Upper lobe of right lung (tissue), 1 donor: Measurements from ENCODE around the gene CARS1. TPM values are rescaled to one million over a fixed set of nuclear protein-coding genes. Genes with fewer than 3 reads are reported as not detected.
A peak's percentile ranks its signal among the peaks of the same experiment; 100 is the strongest.

Experiments
- ATAC-seq: fragments of 200-7000 bp; cut with Tn5 transposase; one replicate; pipeline ENCODE4 v1.9.1; 2020; ENCODE audit warnings: mild to moderate bottlenecking, moderate library complexity
- DNase-seq: peaks from one replicate; pipeline ENCODE4 v3.0.0-alpha.2; 2020
- H3K27ac ChIP-seq: fragments of 200-600 bp; one replicate; pipeline ENCODE4 v1.8.0; 2022
- H3K27me3 ChIP-seq: fragments of 200-600 bp; one replicate; pipeline ENCODE4 v1.8.0; 2022; ENCODE audit warnings: mild to moderate bottlenecking
- H3K36me3 ChIP-seq: fragments of 200-600 bp; one replicate; pipeline ENCODE4 v1.8.0; 2022
- H3K4me1 ChIP-seq: fragments of 200-600 bp; one replicate; pipeline ENCODE4 v1.8.0; 2022
- H3K4me3 ChIP-seq: fragments of 200-600 bp; one replicate; pipeline ENCODE4 v1.8.0; 2022; ENCODE audit warnings: mild to moderate bottlenecking
- H3K9me3 ChIP-seq: fragments of 200-600 bp; one replicate; pipeline ENCODE4 v1.8.0; 2022
- intact Hi-C: fragments of 100-400 bp; cut with DNase I; formaldehyde crosslinking; loops from one replicate; pipeline ENCODE4 v1.11.0; 2022
- total RNA-seq: library from RNA; stranded (reverse); fragmentation: NEBNext Ultra II Directional; extraction: Animal tissue kit (Norgen Biotek cat#: 25700); gene quantifications from one replicate; pipeline ENCODE4 v1.2.1, GENCODE V29; 2021
- TF ChIP-seq, protein P1 (sequence below): fragments of 200-600 bp; IDR thresholded peaks from one replicate; pipeline ENCODE4 v1.8.0; 2022; ENCODE audit warnings: antibody characterized with exemption
- donor health status: DM: no; HTN: yes; CAD: no; lungs with severe emphysema.

CARS1 gene
- total RNA-seq, 1 donor from 2014 or later = 34.6 TPM

DNA sequence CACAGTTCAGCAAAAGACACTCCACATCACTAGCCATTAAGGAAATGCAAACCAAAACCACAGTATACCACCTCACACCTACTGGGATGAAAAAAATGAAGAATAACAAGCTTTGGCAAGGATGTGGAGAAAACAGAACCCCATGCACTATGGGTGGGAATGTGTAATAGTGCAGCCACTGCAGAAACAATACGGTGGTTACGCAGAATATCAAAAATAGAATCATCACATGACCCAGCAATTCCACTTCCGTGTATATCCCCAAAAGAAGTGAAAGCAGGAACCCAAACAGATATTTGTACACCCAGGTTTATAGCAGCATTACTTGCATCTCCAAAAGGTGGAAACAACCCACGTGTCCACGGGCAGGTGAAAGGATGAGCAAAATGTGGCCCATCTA is 20.8 kb downstream of the CARS1 start:
- intact Hi-C loops = no loop called here
- Histone ChIP-seq H3K9me3 (no peaks in the 10 kb centered on the region), H3K27me3 (no peaks in the 10 kb centered on the region), H3K4me3 (no peak overlapping the region), H3K27ac (no peak overlapping the region), H3K4me1 (peaks cover 9% of the 10 kb centered on the region), H3K36me3 (peaks cover 84% of the 10 kb centered on the region)
- ATAC-seq (peak; percentile 72), DNase-seq (no peak)
- TF ChIP-seq, protein P1, sequence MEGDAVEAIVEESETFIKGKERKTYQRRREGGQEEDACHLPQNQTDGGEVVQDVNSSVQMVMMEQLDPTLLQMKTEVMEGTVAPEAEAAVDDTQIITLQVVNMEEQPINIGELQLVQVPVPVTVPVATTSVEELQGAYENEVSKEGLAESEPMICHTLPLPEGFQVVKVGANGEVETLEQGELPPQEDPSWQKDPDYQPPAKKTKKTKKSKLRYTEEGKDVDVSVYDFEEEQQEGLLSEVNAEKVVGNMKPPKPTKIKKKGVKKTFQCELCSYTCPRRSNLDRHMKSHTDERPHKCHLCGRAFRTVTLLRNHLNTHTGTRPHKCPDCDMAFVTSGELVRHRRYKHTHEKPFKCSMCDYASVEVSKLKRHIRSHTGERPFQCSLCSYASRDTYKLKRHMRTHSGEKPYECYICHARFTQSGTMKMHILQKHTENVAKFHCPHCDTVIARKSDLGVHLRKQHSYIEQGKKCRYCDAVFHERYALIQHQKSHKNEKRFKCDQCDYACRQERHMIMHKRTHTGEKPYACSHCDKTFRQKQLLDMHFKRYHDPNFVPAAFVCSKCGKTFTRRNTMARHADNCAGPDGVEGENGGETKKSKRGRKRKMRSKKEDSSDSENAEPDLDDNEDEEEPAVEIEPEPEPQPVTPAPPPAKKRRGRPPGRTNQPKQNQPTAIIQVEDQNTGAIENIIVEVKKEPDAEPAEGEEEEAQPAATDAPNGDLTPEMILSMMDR = no peak

DNA sequence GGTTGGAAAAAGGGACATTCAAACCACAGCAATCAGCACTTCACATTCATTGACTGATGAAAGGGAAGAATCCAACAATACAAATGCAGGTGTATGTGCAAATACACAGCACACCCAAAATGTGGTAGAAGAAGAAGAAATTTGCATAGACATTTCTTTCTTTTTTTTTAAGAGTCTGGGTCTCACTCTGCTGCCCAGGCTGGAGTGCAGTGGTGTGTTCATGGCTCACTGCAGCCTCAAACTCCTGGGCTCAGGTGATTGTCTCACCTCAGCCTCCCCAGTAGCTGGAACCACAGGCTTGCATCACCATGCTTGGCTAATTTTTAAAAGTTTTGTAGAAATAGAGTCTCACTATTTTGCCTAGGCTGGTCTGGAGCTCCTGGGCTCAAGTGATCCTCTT is 21.9 kb downstream of the CARS1 start:
- Histone ChIP-seq H3K27me3 (no peaks in the 10 kb centered on the region), H3K36me3 (peaks cover 84% of the 10 kb centered on the region), H3K27ac (no peak overlapping the region), H3K9me3 (no peaks in the 10 kb centered on the region), H3K4me3 (no peak overlapping the region), H3K4me1 (peaks cover 9% of the 10 kb centered on the region)
- intact Hi-C loops = no loop called here
- ATAC-seq (no peak), DNase-seq (no peak)
- TF ChIP-seq, protein P1 = no peak

DNA sequence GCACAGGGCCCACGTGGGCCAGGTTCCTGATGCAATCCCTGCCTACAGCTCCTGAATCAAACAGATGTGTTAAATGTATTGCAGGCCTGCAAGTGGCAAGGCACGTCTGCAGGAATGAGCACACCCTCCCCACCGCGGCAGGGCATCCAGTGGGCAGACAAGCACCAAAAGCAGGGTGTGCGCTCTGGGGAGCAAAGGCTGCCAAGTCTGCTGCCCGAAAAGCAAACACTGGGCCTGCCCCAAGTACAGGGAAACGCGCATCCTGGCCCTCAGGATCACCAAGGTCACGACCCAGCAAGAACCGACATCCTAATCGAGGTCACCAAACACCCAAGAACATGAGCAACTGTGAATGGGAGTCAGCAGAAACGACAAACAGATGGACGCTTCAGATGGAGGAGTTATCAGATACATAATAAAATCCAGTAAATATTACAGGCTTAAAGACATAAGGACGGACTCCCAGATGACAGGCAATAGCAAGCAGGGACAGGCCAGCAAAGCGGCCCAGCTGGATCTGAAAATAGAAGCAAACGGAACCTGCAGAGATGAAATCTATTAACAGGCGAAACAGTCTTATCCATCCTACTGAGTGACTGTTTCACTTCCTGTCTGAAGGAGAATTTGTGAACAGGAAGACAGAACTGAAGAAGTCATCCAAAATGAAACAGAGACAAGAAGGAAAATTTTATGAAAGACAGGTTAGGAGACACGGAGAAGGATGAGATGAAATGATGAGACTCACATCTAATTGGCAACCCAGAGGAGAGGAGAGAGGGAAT is 26.7 kb downstream of the CARS1 start:
- no peak overlapping the region for H3K27ac ChIP-seq
- no peaks in the 10 kb centered on the region for H3K4me1 ChIP-seq
- no peaks in the 10 kb centered on the region for H3K27me3 ChIP-seq
- DNase-seq = no peak
- TF ChIP-seq, protein P1 = no peak
- H3K36me3 ChIP-seq = peaks cover 73% of the 10 kb centered on the region
- H3K4me3 ChIP-seq = no peak overlapping the region
- H3K9me3 ChIP-seq = no peaks in the 10 kb centered on the region
- intact Hi-C loops = no loop called here
- ATAC-seq = peak; percentile 23

DNA sequence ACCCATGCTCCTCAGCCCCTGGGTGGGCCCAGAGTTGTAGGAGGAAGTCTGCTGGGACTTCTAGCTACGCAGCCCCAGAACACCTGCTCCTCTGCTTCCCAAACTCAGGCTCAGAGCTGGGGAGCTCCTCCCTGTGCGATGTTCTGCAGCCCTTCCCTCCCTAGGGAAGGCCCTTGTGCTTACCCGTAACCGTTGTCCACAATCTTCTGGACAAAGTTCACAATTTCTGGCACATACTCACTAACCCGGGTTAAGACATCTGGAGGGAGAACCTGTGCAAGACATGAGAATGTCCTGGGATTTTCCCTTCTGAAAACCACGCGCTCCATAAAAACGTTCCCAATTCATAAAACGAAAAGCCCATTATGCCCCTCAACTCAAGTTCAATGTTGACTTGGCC is 28.4 kb downstream of the CARS1 start:
- peaks cover 77% of the 10 kb centered on the region for H3K36me3 ChIP-seq
- H3K4me1 ChIP-seq = no peaks in the 10 kb centered on the region
- DNase-seq (no peak), ATAC-seq (no peak)
- TF ChIP-seq, protein P1 = no peak
- no peak overlapping the region for H3K4me3 ChIP-seq
- H3K27me3 ChIP-seq = no peaks in the 10 kb centered on the region
- no peaks in the 10 kb centered on the region for H3K9me3 ChIP-seq
- intact Hi-C loops = no loop called here
- H3K27ac ChIP-seq = no peak overlapping the region

DNA sequence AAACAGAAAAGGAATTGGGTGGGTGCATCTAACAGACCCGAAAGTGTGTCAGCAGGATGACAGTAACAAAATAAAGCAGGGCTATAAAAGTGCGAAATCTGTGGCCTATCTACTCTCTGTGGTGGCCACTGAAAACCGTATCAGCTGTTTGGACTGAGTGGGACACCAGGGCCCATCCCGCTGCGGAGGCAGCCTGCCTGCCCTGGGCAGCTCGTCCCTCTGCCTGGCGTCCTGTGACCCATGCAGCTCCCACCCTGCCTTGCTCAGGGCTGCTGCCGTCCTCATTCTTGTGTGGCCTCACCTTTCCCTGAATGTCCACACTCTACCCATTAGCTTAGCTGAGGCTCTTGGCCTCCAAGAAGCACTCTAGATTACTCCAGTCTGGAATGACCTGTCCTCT is 30.4 kb downstream of the CARS1 start:
- Histone ChIP-seq H3K27me3 (no peaks in the 10 kb centered on the region), H3K4me3 (no peak overlapping the region), H3K27ac (no peak overlapping the region), H3K36me3 (peaks cover 62% of the 10 kb centered on the region), H3K4me1 (no peaks in the 10 kb centered on the region), H3K9me3 (no peaks in the 10 kb centered on the region)
- DNase-seq = no peak
- no peak for ATAC-seq
- intact Hi-C loops = no loop called here
- TF ChIP-seq, protein P1 = no peak
